Caco-2 (cell line): ENCODE data around the gene KDM4C. TPM values are rescaled to one million over a fixed set of nuclear protein-coding genes. Genes with fewer than 3 reads are reported as not detected.

Experiments
- BruUV-seq: library from RNA; stranded (reverse); fragments of 400-500 nt; replicated peaks from 2 replicates; lab custom pipeline; 2021; lab: Mats Ljungman, UMichigan
- CTCF ChIA-PET: fragments of 300-600 bp; sonication (Branson Sonifier 250); formaldehyde crosslinking; loops from one replicate; lab custom pipeline; 2022; ENCODE audit warnings: antibody characterized with exemption; lab: Charles Lee
- POLR2A ChIA-PET: fragments of 300-600 bp; sonication (Branson Sonifier 250); formaldehyde crosslinking; loops from one replicate; lab custom pipeline; 2022; ENCODE audit warnings: antibody characterized with exemption; lab: Charles Lee
- DNase-seq, 2 experiments: peaks; one replicate each; pipeline versions ENCODE4 v3.0.0 to v3.0.0-alpha.2; 2020 to 2022
- H3K27me3 ChIP-seq: replicated peaks from 2 replicates; pipeline ENCODE4 v1.6.0; 2011; ENCODE audit warnings: low read length; ENCODE audit not compliant: control insufficient read depth, insufficient read depth
- H3K36me3 ChIP-seq: 2 replicates; pipeline ENCODE4 v1.5.1; 2011; ENCODE audit warnings: low read length; ENCODE audit not compliant: control insufficient read depth, insufficient read depth
- H3K4me1 ChIP-seq: fragments of 250-450 bp; sonication (Bioruptor Pico); 2 replicates; pipeline ENCODE4 v1.5.1; 2020; ENCODE audit warnings: mild to moderate bottlenecking
- H3K4me3 ChIP-seq: 2 replicates; pipeline ENCODE4 v1.5.1; 2011; ENCODE audit warnings: low read depth, mild to moderate bottlenecking, control low read depth, low read length
- H3K9me3 ChIP-seq: fragments of 250-450 bp; sonication (Bioruptor Pico); 2 replicates; pipeline ENCODE4 v1.5.1; 2020; ENCODE audit warnings: mild to moderate bottlenecking, moderate library complexity
- H3K27ac Mint-ChIP-seq: one replicate; pipeline ENCODE4 v1.8.0; 2022; ENCODE audit warnings: mixed read lengths; ENCODE audit not compliant: unreplicated experiment
- H3K27me3 Mint-ChIP-seq: one replicate; pipeline ENCODE4 v1.8.0; 2022; ENCODE audit warnings: mixed read lengths; ENCODE audit not compliant: insufficient read depth, unreplicated experiment
- H3K36me3 Mint-ChIP-seq: one replicate; pipeline ENCODE4 v1.8.0; 2022; ENCODE audit warnings: mild to moderate bottlenecking, mixed read lengths; ENCODE audit not compliant: insufficient read depth, unreplicated experiment
- H3K4me1 Mint-ChIP-seq: one replicate; pipeline ENCODE4 v1.8.0; 2022; ENCODE audit warnings: low read depth, mixed read lengths; ENCODE audit not compliant: unreplicated experiment
- H3K4me3 Mint-ChIP-seq: one replicate; pipeline ENCODE4 v1.8.0; 2022; ENCODE audit warnings: mild to moderate bottlenecking, moderate library complexity, mixed read lengths; ENCODE audit not compliant: unreplicated experiment
- H3K9me3 Mint-ChIP-seq: one replicate; pipeline ENCODE4 v1.8.0; 2022; ENCODE audit warnings: mixed read lengths; ENCODE audit not compliant: unreplicated experiment
- CTCF ChIP-seq, 2 experiments: fragments of 200-600 bp in 1 of 2; IDR thresholded peaks; 1 replicate in 1 of 2; 2 replicates in 1 of 2; pipeline versions ENCODE4 v1.5.1 to v1.8.0; 2011 to 2022; ENCODE audit warnings: antibody characterized with exemption in 1 of 2, control low read depth in 1 of 2, inconsistent platforms in 1 of 2, low read depth in 1 of 2, low read length in 1 of 2, mild to moderate bottlenecking in 1 of 2, moderate library complexity in 1 of 2; ENCODE audit not compliant: insufficient read depth in 1 of 2, severe bottlenecking in 1 of 2, unreplicated experiment in 1 of 2
- intact Hi-C: fragments of 100-400 bp; cut with micrococcal nuclease; formaldehyde crosslinking; loops from one replicate; pipeline ENCODE4 v1.10.0; 2022; ENCODE audit not compliant: unreplicated experiment
- total RNA-seq: library from RNA; stranded (reverse); gene quantifications from 2 replicates; pipeline ENCODE4 v1.2.3, GENCODE V29; 2022

KDM4C gene
- total RNA-seq, 1 experiment from 2014 or later: 40.3 TPM

GRCh38 chr9:6793203-6793602 is 35.4 kb downstream of the KDM4C start:
- no peak for DNase-seq
- H3K4me3 Mint-ChIP-seq: no peak overlapping the region
- POLR2A ChIA-PET: no interaction called here
- Histone ChIP-seq H3K27me3 (no peaks in the 10 kb centered on the region), H3K4me1 (peaks cover 16% of the 10 kb centered on the region), H3K4me3 (no peak overlapping the region), H3K9me3 (no peaks in the 10 kb centered on the region), H3K36me3 (no peaks in the 10 kb centered on the region)
- H3K9me3 Mint-ChIP-seq: no peaks in the 10 kb centered on the region
- H3K4me1 Mint-ChIP-seq: peaks cover 13% of the 10 kb centered on the region
- no TSS peak for BruUV-seq
- intact Hi-C loops: no loop called here
- peaks cover 22% of the 10 kb centered on the region for H3K36me3 Mint-ChIP-seq
- no peaks in the 10 kb centered on the region for H3K27me3 Mint-ChIP-seq
- no peak for TF ChIP-seq CTCF (IDR thresholded peaks at IDR 0.05; ENCODE audit: insufficient read depth in 1 of 2, low read depth in 1 of 2, low read length in 1 of 2, severe bottlenecking in 1 of 2, unreplicated experiment in 1 of 2)
- no peak overlapping the region for H3K27ac Mint-ChIP-seq
- CTCF ChIA-PET: no interaction called here

GRCh38 chr9:6794936-6795335 is 37.2 kb downstream of the KDM4C start:
- CTCF ChIA-PET: no interaction called here
- Mint-ChIP-seq H3K4me1 (peaks cover 6% of the 10 kb centered on the region), H3K27ac (no peak overlapping the region), H3K36me3 (peaks cover 23% of the 10 kb centered on the region), H3K27me3 (no peaks in the 10 kb centered on the region), H3K9me3 (no peaks in the 10 kb centered on the region), H3K4me3 (no peak overlapping the region)
- Histone ChIP-seq H3K4me3 (no peak overlapping the region), H3K4me1 (peaks cover 9% of the 10 kb centered on the region), H3K36me3 (no peaks in the 10 kb centered on the region), H3K27me3 (no peaks in the 10 kb centered on the region), H3K9me3 (no peaks in the 10 kb centered on the region)
- no peak for DNase-seq
- no TSS peak for BruUV-seq
- TF ChIP-seq CTCF (IDR thresholded peaks at IDR 0.05; ENCODE audit: insufficient read depth in 1 of 2, low read depth in 1 of 2, low read length in 1 of 2, severe bottlenecking in 1 of 2, unreplicated experiment in 1 of 2): no peak
- POLR2A ChIA-PET: no interaction called here
- intact Hi-C loops: no loop called here

- intact Hi-C loops: no loop called here
- H3K9me3 ChIP-seq: no peaks in the 10 kb centered on the region
- DNase-seq: no peak
- ChIA-PET CTCF (no interaction called here), POLR2A (no interaction called here)
- no peaks in the 10 kb centered on the region for H3K9me3 Mint-ChIP-seq
- no peaks in the 10 kb centered on the region for H3K27me3 ChIP-seq
- no peak overlapping the region for H3K27ac Mint-ChIP-seq
- no peak for TF ChIP-seq CTCF (IDR thresholded peaks at IDR 0.05; ENCODE audit: insufficient read depth in 1 of 2, low read depth in 1 of 2, low read length in 1 of 2, severe bottlenecking in 1 of 2, unreplicated experiment in 1 of 2)
- no peaks in the 10 kb centered on the region for H3K36me3 ChIP-seq
- H3K27me3 Mint-ChIP-seq: no peaks in the 10 kb centered on the region
- no TSS peak for BruUV-seq
- H3K4me1 Mint-ChIP-seq: no peaks in the 10 kb centered on the region
- no peaks in the 10 kb centered on the region for H3K4me1 ChIP-seq
- H3K4me3 ChIP-seq: no peak overlapping the region
- H3K4me3 Mint-ChIP-seq: no peak overlapping the region
- peaks cover 12% of the 10 kb centered on the region for H3K36me3 Mint-ChIP-seq
Measured at GRCh38 chr9:6802926-6803325, 45.2 kb downstream of the KDM4C start.
